Esophagus muscularis mucosa (tissue), 3 donors: ENCODE results near the gene MAD1L1.

Experiments used
- CTCF ChIP-seq, 3 experiments: fragments of 200-600 bp in 2 of 3; fragments of 450-650 bp in 1 of 3; sonication (generic) in 2 of 3; IDR thresholded peaks; one replicate each; pipeline ENCODE4 v1.5.1; 2017 to 2019; ENCODE audit warnings: antibody characterized with exemption in 3 of 3, mild to moderate bottlenecking in 2 of 3, moderate library complexity in 1 of 3
- EP300 ChIP-seq: sonication (generic); formaldehyde crosslinking; IDR thresholded peaks from one replicate; pipeline ENCODE4 v1.6.1; 2017; ENCODE audit warnings: antibody characterized with exemption

- TF ChIP-seq CTCF (IDR thresholded peaks at IDR 0.05), result no peak
- TF ChIP-seq EP300, result no peak
These were observed 220.5 kb downstream of the MAD1L1 start for GRCh38 chr7:2012044-2012900.
